Adipocyte (in vitro differentiated cells): ENCODE data around the gene RRP8.

ENCODE experiments used
- DNase-seq: peaks from one replicate; pipeline ENCODE4 v3.0.0-alpha.2; 2015; ENCODE audit warnings: low read depth
- H3K27me3 ChIP-seq: replicated peaks from 2 replicates; pipeline ENCODE4 v1.7.0; 2013; ENCODE audit warnings: mild to moderate bottlenecking, low read length, moderate library complexity; ENCODE audit not compliant: control insufficient read depth, insufficient read depth
- H3K36me3 ChIP-seq: 2 replicates; pipeline ENCODE4 v1.7.0; 2013; ENCODE audit warnings: low read length, mild to moderate bottlenecking, moderate library complexity; ENCODE audit not compliant: control insufficient read depth, insufficient read depth, severe bottlenecking
- H3K4me1 ChIP-seq: 2 replicates; pipeline ENCODE4 v1.7.0; 2013; ENCODE audit warnings: mild to moderate bottlenecking, low read length, moderate library complexity; ENCODE audit not compliant: control insufficient read depth, insufficient read depth
- H3K4me3 ChIP-seq: 2 replicates; pipeline ENCODE4 v1.7.0; 2013; ENCODE audit warnings: mild to moderate bottlenecking, low read length, moderate library complexity
- H3K9ac ChIP-seq: 2 replicates; pipeline ENCODE4 v1.7.0; 2013; ENCODE audit warnings: mild to moderate bottlenecking, low read length, moderate library complexity
- H3K9me3 ChIP-seq: 2 replicates; pipeline ENCODE4 v1.7.0; 2013; ENCODE audit warnings: mild to moderate bottlenecking, low read length, moderate library complexity; ENCODE audit not compliant: control insufficient read depth

RRP8 gene

GRCh38 chr11:6604790-6605189 lies 1.4 kb upstream of the RRP8 start:
- no peak for DNase-seq
- Histone ChIP-seq H3K27me3 (no peaks in the 10 kb centered on the region), H3K9ac (peak overlapping the region; percentile 94), H3K9me3 (no peaks in the 10 kb centered on the region), H3K4me3 (peak overlapping the region; percentile 90), H3K4me1 (peaks cover 51% of the 10 kb centered on the region), H3K36me3 (peaks cover 41% of the 10 kb centered on the region)

GRCh38 chr11:6604081-6604626 lies 738 bp upstream of the RRP8 start:
- H3K9ac ChIP-seq: peak overlapping the region; percentile 94
- no peaks in the 10 kb centered on the region for H3K27me3 ChIP-seq
- H3K9me3 ChIP-seq: no peaks in the 10 kb centered on the region
- H3K4me1 ChIP-seq: peaks cover 50% of the 10 kb centered on the region
- H3K4me3 ChIP-seq: peak overlapping the region; percentile 90
- DNase-seq: peak; percentile 81
- peaks cover 41% of the 10 kb centered on the region for H3K36me3 ChIP-seq

- DNase-seq: peak; percentile 19
- H3K9me3 ChIP-seq: no peaks in the 10 kb centered on the region
These were observed 1.1 kb downstream of the RRP8 start for GRCh38 chr11:6602096-6602940.

DNA sequence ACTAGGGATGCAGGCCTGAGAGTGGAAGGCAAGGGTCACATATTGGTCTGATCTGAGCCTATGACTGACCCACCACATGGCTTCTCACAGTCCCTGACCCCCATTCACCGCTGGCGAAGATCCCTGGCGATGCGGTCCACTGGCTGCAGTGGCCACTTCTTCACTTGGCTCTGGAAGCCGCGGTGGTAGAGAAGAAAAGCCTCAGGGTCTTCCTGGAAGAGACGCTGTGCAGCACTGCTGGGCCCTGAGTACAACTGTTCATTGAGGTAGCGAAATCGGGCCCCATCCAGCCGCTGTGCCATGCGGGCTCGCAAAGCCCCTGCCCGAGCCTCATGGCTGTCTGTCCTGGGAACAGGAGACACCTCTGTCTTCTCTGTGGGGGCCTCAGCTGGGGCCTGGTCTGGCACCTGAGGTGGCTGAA lies 2.4 kb downstream of the RRP8 start:
- Histone ChIP-seq H3K27me3 (no peaks in the 10 kb centered on the region), H3K9me3 (no peaks in the 10 kb centered on the region), H3K4me3 (no peak overlapping the region), H3K36me3 (peaks cover 49% of the 10 kb centered on the region), H3K4me1 (peaks cover 35% of the 10 kb centered on the region), H3K9ac (no peak overlapping the region)
- no peak for DNase-seq

More at GRCh38 chr11:6602096-6602940, 1.1 kb downstream of the RRP8 start:
- H3K27me3 ChIP-seq: no peaks in the 10 kb centered on the region
- H3K4me3 ChIP-seq: peak overlapping the region; percentile 90
- peaks cover 37% of the 10 kb centered on the region for H3K36me3 ChIP-seq
- H3K4me1 ChIP-seq: peaks cover 37% of the 10 kb centered on the region
- peak overlapping the region; percentile 94 for H3K9ac ChIP-seq

DNA sequence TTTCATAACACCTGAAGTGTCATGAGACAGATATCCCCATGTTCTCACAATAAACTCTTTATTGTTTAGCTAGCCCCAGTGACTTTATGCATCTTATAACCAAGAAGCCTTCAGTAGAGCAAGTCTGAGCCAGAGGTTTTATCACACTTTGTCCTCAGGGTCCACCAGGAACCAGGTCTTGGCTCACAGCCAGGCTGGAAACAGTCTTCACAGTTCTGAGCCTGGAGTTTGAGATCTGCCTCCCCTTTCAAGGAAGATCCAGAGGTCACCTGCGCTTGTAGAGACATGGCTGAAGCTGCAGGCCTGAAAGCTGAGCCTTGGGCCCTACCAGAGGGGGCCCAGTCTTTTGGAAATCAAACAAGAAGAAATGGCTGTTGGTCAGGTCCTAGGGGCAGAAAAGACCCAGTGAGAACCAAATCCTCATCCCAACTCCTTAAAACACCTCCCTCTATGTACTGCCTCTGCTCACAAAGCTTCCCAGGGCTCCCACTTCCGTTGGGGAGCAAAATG lies 3.5 kb downstream of the RRP8 start:
- H3K4me1 ChIP-seq: peaks cover 26% of the 10 kb centered on the region
- H3K9me3 ChIP-seq: no peaks in the 10 kb centered on the region
- DNase-seq: no peak
- H3K27me3 ChIP-seq: no peaks in the 10 kb centered on the region
- H3K9ac ChIP-seq: no peak overlapping the region
- H3K36me3 ChIP-seq: peaks cover 58% of the 10 kb centered on the region
- no peak overlapping the region for H3K4me3 ChIP-seq

DNA sequence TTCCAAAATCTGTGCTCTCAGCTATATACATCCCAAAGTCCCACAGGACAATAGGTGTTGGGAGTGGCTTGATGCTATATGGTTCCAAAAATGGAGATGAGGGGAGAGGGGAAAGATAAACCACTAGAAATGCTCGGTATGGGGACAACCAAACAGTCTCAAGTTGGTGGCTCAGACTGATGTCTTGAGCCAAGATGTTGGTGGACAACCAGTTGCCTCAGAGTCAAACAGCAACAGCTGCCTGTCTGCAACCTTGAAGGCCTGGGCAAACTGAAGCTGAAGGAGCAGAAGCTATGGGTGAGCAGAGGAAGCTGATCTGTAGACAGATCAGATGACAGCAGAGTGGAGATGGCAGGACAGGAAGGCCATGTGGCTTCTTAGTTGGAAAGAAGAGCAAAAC lies 4.0 kb downstream of the RRP8 start:
- Histone ChIP-seq H3K9me3 (no peaks in the 10 kb centered on the region), H3K4me1 (peaks cover 22% of the 10 kb centered on the region), H3K9ac (no peak overlapping the region), H3K4me3 (no peak overlapping the region), H3K27me3 (no peaks in the 10 kb centered on the region), H3K36me3 (peaks cover 58% of the 10 kb centered on the region)
- DNase-seq: no peak

- peaks cover 22% of the 10 kb centered on the region for H3K4me1 ChIP-seq
- no peaks in the 10 kb centered on the region for H3K9me3 ChIP-seq
- no peak overlapping the region for H3K9ac ChIP-seq
- H3K36me3 ChIP-seq: peaks cover 66% of the 10 kb centered on the region
- no peak for DNase-seq
- H3K27me3 ChIP-seq: no peaks in the 10 kb centered on the region
- H3K4me3 ChIP-seq: no peak overlapping the region
These were observed 4.9 kb downstream of the RRP8 start for GRCh38 chr11:6598555-6598954.

- peaks cover 73% of the 10 kb centered on the region for H3K36me3 ChIP-seq
- no peak overlapping the region for H3K9ac ChIP-seq
- peaks cover 9% of the 10 kb centered on the region for H3K4me1 ChIP-seq
- no peaks in the 10 kb centered on the region for H3K27me3 ChIP-seq
- DNase-seq: no peak
- no peak overlapping the region for H3K4me3 ChIP-seq
- no peaks in the 10 kb centered on the region for H3K9me3 ChIP-seq
These were observed 7.1 kb downstream of the RRP8 start for GRCh38 chr11:6596239-6596877.

DNA sequence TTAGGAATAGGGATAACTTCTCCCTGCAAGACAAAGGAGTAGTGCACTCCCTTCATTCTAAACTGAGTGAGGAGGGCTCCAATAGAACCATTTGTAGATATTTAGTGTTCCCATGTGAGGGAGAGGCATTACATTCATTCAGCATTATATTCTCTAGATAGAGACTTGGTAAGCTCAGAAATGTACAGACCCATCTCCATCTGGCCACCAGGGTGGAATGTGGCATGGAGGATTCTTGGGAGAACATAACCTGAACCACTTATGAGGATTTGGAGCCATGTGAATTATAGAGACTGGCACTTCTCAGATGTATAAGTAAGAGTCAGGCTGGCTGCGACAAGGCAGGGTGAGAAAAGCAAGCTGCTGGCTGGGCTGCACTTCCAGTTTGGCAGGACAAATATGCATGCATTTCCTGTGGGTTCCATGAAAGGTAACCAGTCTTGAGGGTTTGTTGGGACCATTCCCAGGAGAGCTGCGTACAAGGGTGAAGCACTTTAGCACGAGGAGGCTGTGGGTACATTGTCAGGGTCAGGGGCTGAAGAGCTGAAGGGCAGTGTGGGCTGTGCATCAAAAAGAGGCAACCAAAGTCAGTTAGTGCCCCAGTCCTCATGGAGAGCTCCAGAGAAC lies 9.2 kb downstream of the RRP8 start:
- Histone ChIP-seq H3K9me3 (no peaks in the 10 kb centered on the region), H3K4me3 (no peak overlapping the region), H3K27me3 (no peaks in the 10 kb centered on the region), H3K9ac (no peak overlapping the region), H3K4me1 (peaks cover 9% of the 10 kb centered on the region), H3K36me3 (peaks cover 52% of the 10 kb centered on the region)
- DNase-seq: no peak

GRCh38 chr11:6588018-6588417 lies 15.4 kb downstream of the RRP8 start:
- Histone ChIP-seq H3K9ac (no peak overlapping the region), H3K36me3 (peaks cover 7% of the 10 kb centered on the region), H3K4me3 (no peak overlapping the region), H3K27me3 (no peaks in the 10 kb centered on the region), H3K4me1 (no peaks in the 10 kb centered on the region), H3K9me3 (peaks cover 16% of the 10 kb centered on the region)
- DNase-seq: no peak
